Left renal cortex interstitium (tissue), 4 donors: ENCODE measurements around the gene IGHMBP2. TPM values are rescaled to one million over a fixed set of nuclear protein-coding genes. Genes with fewer than 3 reads are reported as not detected.

Experiments used
- DNase-seq, 4 donors: peaks; one replicate each; pipeline ENCODE4 v3.0.0-alpha.2; 2013; ENCODE audit warnings: low read depth in 4 of 4, low spot score in 2 of 4, missing footprints in 1 of 4
- polyA plus RNA-seq, 4 donors: library from polyadenylated mRNA; unstranded; fragments of 120-200 nt; gene quantifications; one replicate each; pipeline ENCODE4 v1.2.1, GENCODE V29; 2013; ENCODE audit not compliant: insufficient read length in 4 of 4

Gene IGHMBP2
- polyA plus RNA-seq, 4 donors, result 13.2 to 19.4 (median 16.5) TPM

DNA sequence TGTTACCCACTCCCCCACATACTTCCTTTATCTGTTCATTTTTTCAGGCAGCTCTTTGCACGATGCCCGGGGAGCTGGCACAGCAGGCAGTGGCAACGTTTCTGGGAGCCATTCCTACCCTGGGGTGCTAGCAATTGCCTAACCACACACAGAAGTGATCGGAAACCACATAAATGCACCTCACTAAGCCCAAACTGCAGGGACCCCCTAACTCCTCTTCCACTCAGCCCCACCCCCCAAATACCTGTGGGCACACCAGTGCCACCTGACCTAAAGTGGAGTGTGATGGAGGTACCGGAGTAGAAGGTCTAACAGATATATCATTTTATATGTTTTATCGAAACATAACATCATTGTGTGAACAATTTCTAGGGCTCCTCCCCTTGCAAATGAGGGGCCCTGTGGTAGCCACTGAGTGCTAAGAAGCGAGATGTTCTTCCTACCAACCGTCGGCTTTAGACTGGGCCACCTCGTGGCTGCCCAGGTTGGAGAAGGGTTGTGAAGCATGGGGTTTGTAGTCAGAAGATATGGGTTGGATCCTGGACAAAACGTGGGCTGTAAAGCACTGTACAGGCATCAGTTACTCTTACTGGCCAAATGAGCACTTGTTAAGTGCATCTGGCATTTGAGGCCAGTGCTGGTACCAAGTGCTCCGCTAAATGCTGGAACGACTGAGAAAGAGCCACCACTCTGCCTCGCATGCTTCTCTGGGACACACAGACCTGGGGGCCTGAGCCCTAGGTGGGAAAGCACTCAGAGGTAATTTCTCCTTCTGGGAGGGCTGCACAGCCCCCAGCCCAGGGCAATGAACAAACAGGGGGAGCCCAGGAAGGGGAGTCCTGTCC lies 74.3 kb downstream of the IGHMBP2 start:
- DNase-seq, result no peak

DNA sequence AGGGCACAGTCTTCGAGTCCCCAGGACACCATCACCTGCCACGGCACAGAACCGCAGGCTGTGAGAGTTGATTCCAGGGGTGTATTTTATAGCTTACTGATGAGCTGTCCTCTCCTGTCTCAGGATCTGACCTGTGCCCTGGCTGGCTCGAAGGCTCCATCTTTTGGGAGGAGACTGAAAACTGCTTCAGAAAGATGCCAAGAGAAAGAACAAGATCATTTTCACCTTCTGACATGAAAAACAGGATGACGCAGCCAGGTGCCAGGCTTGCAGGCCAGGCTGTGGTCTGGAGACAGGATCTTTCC lies 74.9 kb downstream of the IGHMBP2 start:
- no peak for DNase-seq

DNA sequence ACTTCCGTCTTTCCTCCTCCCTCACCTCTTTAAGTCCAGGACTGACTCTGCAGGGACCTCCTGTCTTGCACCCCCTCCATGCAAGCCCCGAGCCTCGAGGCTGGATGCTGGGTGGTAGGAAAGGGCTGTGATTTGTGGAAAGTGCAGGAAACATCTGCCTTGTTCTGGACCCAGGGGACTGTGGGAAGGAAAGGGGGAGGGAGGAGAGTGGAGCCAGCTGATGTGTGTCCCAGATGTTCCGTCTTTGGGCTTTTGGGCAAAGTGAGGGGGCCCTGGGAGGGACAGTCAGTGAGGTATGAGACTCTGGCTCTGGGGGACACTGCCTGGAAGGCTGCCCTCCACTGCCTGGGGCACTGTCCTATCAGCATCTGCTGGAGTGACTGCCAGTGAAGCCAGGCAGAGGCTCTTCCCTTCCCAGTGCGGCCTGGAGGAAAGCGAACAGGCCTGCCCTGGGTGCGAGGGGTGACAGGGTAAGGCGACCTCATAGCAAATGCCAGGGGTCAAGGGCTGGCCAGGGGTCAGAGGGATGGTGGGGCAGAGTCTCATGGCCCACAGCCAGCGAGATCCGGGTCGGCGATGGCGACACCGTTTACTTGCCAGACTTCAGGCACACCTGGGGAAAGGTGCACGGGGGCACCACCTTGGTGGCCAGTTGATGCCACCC lies 75.4 kb downstream of the IGHMBP2 start:
- no peak for DNase-seq

DNA sequence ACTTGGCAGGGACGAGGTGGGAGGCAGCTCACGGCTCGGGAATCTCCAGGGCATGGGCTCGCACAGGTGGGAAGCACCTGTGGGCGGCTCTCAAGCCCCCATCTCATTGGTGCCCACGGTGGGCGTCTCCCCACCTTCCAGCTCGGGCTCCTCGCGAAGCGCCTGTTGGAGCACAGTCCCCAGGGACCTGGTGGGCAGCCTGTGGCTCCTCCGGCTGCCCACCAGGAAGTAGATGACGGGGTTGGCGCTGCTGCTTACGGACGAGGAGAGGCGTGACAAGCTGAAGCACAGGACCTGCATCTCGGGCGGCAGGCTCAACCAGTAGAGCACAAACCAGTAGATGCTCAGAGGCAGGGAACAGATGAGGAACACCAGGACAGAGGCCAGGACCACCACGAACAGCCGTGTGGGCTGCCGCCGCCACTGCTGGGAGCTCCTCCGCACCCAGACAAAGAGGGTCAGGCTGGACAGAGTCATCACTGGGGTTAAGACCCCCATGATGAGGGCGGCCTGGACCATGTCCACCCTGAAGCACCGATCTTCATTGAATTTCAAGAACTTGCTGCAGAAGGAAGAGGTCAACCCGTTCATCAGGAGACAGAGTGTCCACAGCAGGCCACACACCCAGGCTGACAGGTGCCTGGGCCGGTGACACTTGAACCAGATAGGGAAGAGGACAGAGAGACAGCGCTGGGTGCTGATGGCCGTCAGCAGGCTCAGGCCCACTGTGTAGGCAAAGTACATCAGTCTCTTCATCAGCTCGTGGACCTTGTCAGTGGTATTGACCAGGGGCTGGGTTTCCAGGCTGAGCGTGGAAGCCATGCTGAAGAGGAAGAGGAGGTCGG lies 76.5 kb downstream of the IGHMBP2 start:
- no peak for DNase-seq

DNA sequence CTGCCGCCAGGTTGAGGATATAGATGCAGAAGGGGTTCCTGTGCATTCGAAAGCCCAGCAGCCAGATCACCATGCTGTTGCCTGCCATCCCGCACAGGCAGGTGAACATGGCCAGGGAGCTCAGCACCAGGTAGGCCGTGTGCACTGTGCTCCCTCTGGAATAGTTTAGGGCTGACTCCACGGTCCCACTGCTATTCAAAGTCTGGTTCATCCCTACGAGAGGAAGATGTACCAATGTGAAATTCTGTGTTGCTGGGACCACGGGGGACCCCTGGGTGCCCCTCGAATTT lies 77.0 kb downstream of the IGHMBP2 start, which contains the start of gene MRGPRD:
Gene MRGPRD (minus strand): TSS at position 211 of the 290 bp plus-strand sequence. CDS start 0 bp downstream, at position 211.
- DNase-seq, result no peak

DNA sequence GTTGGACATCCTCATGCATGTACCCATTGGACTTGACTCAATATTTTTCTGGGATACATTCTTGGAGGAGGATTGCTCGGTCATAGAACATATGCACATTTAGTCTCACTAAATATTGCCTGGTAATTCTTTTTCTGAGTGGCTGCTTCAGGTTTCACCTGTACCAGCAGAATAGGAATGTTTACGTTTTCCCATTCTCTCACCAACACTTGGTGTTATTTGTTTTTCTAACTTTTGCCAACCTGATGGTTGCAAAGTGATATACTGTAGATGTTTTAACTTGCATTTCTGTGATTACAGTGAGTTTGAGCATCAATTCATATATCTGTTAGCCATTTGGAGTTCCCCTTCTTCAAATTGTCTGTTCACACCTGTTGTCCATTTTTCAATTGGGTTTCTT lies 78.4 kb downstream of the IGHMBP2 start:
- DNase-seq, result no peak

DNA sequence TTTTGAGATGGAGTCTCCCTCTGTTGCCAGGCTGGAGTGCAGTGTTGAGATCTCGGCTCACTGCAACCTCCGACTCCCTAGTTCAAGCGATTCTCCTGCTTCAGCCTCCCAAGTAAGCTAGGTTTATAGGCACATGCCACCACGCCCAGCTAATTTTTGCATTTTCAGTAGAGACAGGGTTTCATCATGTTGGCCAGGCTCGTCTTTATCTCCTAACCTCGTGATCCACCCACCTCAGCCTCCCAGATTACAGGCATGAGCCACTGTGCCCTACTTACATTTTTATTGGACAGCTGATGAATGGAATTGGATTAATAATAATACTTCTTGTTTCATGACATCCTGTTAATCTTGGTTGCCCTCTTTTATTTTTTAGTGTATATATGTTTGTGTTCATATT lies 80.1 kb downstream of the IGHMBP2 start:
- no peak for DNase-seq

DNA sequence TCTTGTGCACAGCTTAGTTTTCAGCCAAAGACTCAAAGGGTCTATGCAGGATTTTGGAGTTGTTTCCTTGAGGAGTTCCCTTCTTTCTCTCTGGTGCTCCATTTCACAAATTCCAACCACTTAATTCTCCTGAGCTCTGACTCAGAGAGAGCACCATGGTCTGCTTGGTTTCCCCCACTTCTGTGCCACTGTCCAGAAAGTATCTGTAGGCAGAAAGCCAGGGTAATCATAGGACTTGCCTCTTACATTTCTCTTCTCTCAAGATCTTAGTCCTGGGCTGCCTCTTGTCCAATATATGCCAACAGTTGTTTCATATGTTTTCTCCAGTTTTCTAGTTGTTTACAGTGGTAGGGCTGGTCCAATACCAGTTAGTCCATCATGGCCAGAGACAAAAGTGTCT lies 83.5 kb downstream of the IGHMBP2 start:
- DNase-seq, result no peak

DNA sequence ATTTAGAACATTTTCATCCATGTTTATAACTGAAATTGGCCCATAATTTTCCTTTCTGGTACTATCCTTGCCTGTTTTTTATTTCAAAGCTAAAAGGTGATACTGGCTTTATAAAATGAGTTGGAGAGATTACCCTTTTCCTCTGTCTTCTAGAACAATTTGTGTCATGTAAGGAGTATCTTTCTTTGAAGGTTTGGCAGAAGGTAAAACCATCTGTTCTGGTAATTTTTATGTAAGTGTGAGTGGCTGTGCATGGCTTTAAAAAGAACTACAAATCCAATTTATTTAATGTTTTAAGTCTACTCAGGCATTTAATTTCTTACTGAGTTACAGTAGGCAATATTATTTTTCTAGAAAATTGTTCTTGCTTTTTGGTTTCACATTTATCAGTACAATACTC lies 84.8 kb downstream of the IGHMBP2 start:
- DNase-seq, result no peak

Other genes with a start within 250 kb of the IGHMBP2 start
- under 1 TPM; 0.17 to 0.65 (median 0.19) TPM for gene GAL, start 219.3 kb upstream of the IGHMBP2 start, polyA plus RNA-seq
- 10 to 100 TPM; 15.2 to 23.3 (median 17.9) TPM for gene TESMIN, start 152.4 kb upstream of the IGHMBP2 start, polyA plus RNA-seq
- 10 to 100 TPM; 28.0 to 36.3 (median 34.2) TPM for gene CPT1A, start 62.0 kb upstream of the IGHMBP2 start, polyA plus RNA-seq
- gene MRPL21, start 59 bp upstream of the IGHMBP2 start, polyA plus RNA-seq, result 10 to 100 TPM; 67.5 to 81.3 (median 76.1) TPM
- gene MRGPRD, start 77.1 kb downstream of the IGHMBP2 start, polyA plus RNA-seq, result under 1 TPM in 1 of 4 donors, not detected in 3; 0.11 TPM
- 10 to 100 TPM; 23.2 to 35.3 (median 26.0) TPM for gene MRGPRF, start 109.4 kb downstream of the IGHMBP2 start, polyA plus RNA-seq
- 10 to 100 TPM; 12.9 to 20.8 (median 17.1) TPM for gene TPCN2, start 145.0 kb downstream of the IGHMBP2 start, polyA plus RNA-seq